NT2/D1 (cell line): Measurements from ENCODE around the gene ABLIM1.

Experiments used
- DNase-seq: peaks from one replicate; pipeline ENCODE4 v3.0.0-alpha.2; 2011; ENCODE audit warnings: low read depth, low spot score
- H3K27me3 ChIP-seq: 2 replicates; pipeline ENCODE4 v1.6.0; 2011; ENCODE audit warnings: mild to moderate bottlenecking; ENCODE audit not compliant: insufficient read length, insufficient read depth
- H3K36me3 ChIP-seq: 2 replicates; pipeline ENCODE4 v1.6.1; 2011; ENCODE audit warnings: mild to moderate bottlenecking, low read length, mixed read lengths; ENCODE audit not compliant: insufficient read depth, insufficient read length
- H3K4me1 ChIP-seq: 2 replicates; pipeline ENCODE4 v1.5.1; 2011; ENCODE audit not compliant: insufficient read depth, insufficient read length
- H3K4me3 ChIP-seq: 2 replicates; pipeline ENCODE4 v1.5.1; 2011; ENCODE audit warnings: low read depth; ENCODE audit not compliant: insufficient read length
- H3K9ac ChIP-seq: 2 replicates; pipeline ENCODE4 v1.6.0; 2011; ENCODE audit warnings: low read depth; ENCODE audit not compliant: insufficient read length
- H3K9me3 ChIP-seq: 2 replicates; pipeline ENCODE4 v1.5.1; 2011; ENCODE audit warnings: mild to moderate bottlenecking, low read length; ENCODE audit not compliant: insufficient read depth
- SUZ12 ChIP-seq: IDR thresholded peaks from 2 replicates; pipeline ENCODE4 v1.6.1; 2011; ENCODE audit not compliant: insufficient read length, insufficient read depth; ENCODE audit errors: extremely low read depth
- YY1 ChIP-seq: IDR thresholded peaks from 2 replicates; pipeline ENCODE4 v1.6.1; 2011; ENCODE audit not compliant: insufficient read length, insufficient read depth
- ZNF274 ChIP-seq: IDR thresholded peaks from 2 replicates; pipeline ENCODE4 v1.6.1; 2011; ENCODE audit warnings: mild to moderate bottlenecking, low read depth, low read length

The ABLIM1 gene

GRCh38 chr10:114694752-114695151 is 36.7 kb upstream of the ABLIM1 start:
- no peaks in the 10 kb centered on the region for H3K4me1 ChIP-seq
- no peaks in the 10 kb centered on the region for H3K27me3 ChIP-seq
- H3K36me3 ChIP-seq, result no peaks in the 10 kb centered on the region
- H3K9me3 ChIP-seq, result no peaks in the 10 kb centered on the region
- no peak for TF ChIP-seq ZNF274
- H3K9ac ChIP-seq, result no peak overlapping the region
- H3K4me3 ChIP-seq, result no peak overlapping the region
- DNase-seq, result peak; percentile 44

- Histone ChIP-seq H3K4me1 (no peaks in the 10 kb centered on the region), H3K9me3 (no peaks in the 10 kb centered on the region), H3K9ac (no peak overlapping the region), H3K36me3 (no peaks in the 10 kb centered on the region), H3K27me3 (no peaks in the 10 kb centered on the region), H3K4me3 (no peak overlapping the region)
- TF ChIP-seq ZNF274 (no peak), YY1 (no peak), SUZ12 (no peak)
- no peak for DNase-seq
Observed at GRCh38 chr10:114694062-114694461, 36.0 kb upstream of the ABLIM1 start.

- H3K4me1 ChIP-seq, result no peaks in the 10 kb centered on the region
Observed at GRCh38 chr10:114691442-114691941, 33.4 kb upstream of the ABLIM1 start.

GRCh38 chr10:114688786-114689185 is 30.7 kb upstream of the ABLIM1 start:
- H3K36me3 ChIP-seq, result no peaks in the 10 kb centered on the region
- no peaks in the 10 kb centered on the region for H3K9me3 ChIP-seq
- H3K27me3 ChIP-seq, result no peaks in the 10 kb centered on the region
- DNase-seq, result no peak
- TF ChIP-seq SUZ12, result no peak
- no peak for TF ChIP-seq YY1
- no peak for TF ChIP-seq ZNF274
- no peaks in the 10 kb centered on the region for H3K4me1 ChIP-seq
- no peak overlapping the region for H3K9ac ChIP-seq
- no peak overlapping the region for H3K4me3 ChIP-seq

More at GRCh38 chr10:114691442-114691941, 33.4 kb upstream of the ABLIM1 start:
- H3K36me3 ChIP-seq, result no peaks in the 10 kb centered on the region
- no peak overlapping the region for H3K4me3 ChIP-seq
- no peaks in the 10 kb centered on the region for H3K27me3 ChIP-seq
- no peak for TF ChIP-seq SUZ12
- TF ChIP-seq YY1, result no peak
- TF ChIP-seq ZNF274, result no peak
- no peak for DNase-seq
- no peaks in the 10 kb centered on the region for H3K9me3 ChIP-seq
- H3K9ac ChIP-seq, result no peak overlapping the region

GRCh38 chr10:114687459-114687858 is 29.4 kb upstream of the ABLIM1 start:
- no peak for TF ChIP-seq YY1
- TF ChIP-seq SUZ12, result no peak
- TF ChIP-seq ZNF274, result no peak
- DNase-seq, result no peak
- H3K4me3 ChIP-seq, result no peak overlapping the region

GRCh38 chr10:114686013-114686412 is 27.9 kb upstream of the ABLIM1 start:
- DNase-seq, result no peak

More at GRCh38 chr10:114687459-114687858, 29.4 kb upstream of the ABLIM1 start:
- Histone ChIP-seq H3K4me1 (no peaks in the 10 kb centered on the region), H3K27me3 (no peaks in the 10 kb centered on the region), H3K9me3 (no peaks in the 10 kb centered on the region), H3K36me3 (no peaks in the 10 kb centered on the region), H3K9ac (no peak overlapping the region)

GRCh38 chr10:114685456-114685855 is 27.4 kb upstream of the ABLIM1 start:
- Histone ChIP-seq H3K4me1 (peaks cover 4% of the 10 kb centered on the region), H3K9me3 (no peaks in the 10 kb centered on the region), H3K36me3 (no peaks in the 10 kb centered on the region), H3K9ac (no peak overlapping the region), H3K4me3 (no peak overlapping the region), H3K27me3 (no peaks in the 10 kb centered on the region)
- TF ChIP-seq SUZ12 (no peak), ZNF274 (no peak), YY1 (no peak)
- DNase-seq, result no peak

More at GRCh38 chr10:114686013-114686412, 27.9 kb upstream of the ABLIM1 start:
- Histone ChIP-seq H3K9me3 (no peaks in the 10 kb centered on the region), H3K9ac (no peak overlapping the region), H3K27me3 (no peaks in the 10 kb centered on the region), H3K4me3 (no peak overlapping the region), H3K36me3 (no peaks in the 10 kb centered on the region), H3K4me1 (peaks cover 4% of the 10 kb centered on the region)
- TF ChIP-seq SUZ12 (no peak), YY1 (no peak), ZNF274 (no peak)
